ENCODE results near the gene SRXN1.

Gene SRXN1

GRCh38 chr20:658202-658601, 5.2 kb upstream of the SRXN1 start:
- no peaks in the 10 kb centered on the region for H3K9me3 Mint-ChIP-seq
- DNase-seq (no peak), ATAC-seq (replicated peaks) (no peak)
- peaks cover 2% of the 10 kb centered on the region for H3K36me3 Mint-ChIP-seq (ENCODE audit: insufficient read depth)
- H3K27me3 Mint-ChIP-seq = peaks cover 38 to 55% of the 10 kb centered on the region in 2 donors
- H3K27ac Mint-ChIP-seq = no peak overlapping the region
- peaks cover 15 to 18% of the 10 kb centered on the region in 2 donors for H3K4me1 Mint-ChIP-seq (ENCODE audit: low read depth in 2 of 2)
- no peak overlapping the region for H3K4me3 Mint-ChIP-seq

- Mint-ChIP-seq H3K4me1 (ENCODE audit: low read depth in 2 of 2) (peaks cover 20 to 28% of the 10 kb centered on the region in 2 donors), H3K27me3 (peaks cover 18 to 32% of the 10 kb centered on the region in 2 donors)
- no peak for DNase-seq
Observed at GRCh38 chr20:655726-656624, 3.0 kb upstream of the SRXN1 start.

GRCh38 chr20:654417-654750, 1.4 kb upstream of the SRXN1 start:
- Mint-ChIP-seq H3K4me3 (peak overlapping the region; percentile 75 to 85), H3K36me3 (ENCODE audit: insufficient read depth) (peaks cover 6% of the 10 kb centered on the region), H3K4me1 (ENCODE audit: low read depth in 2 of 2) (peaks cover 31 to 39% of the 10 kb centered on the region in 2 donors), H3K27ac (no peak overlapping the region), H3K27me3 (peaks cover 11 to 16% of the 10 kb centered on the region in 2 donors), H3K9me3 (no peaks in the 10 kb centered on the region)
- no peak for DNase-seq
- ATAC-seq (replicated peaks) = no peak

More at GRCh38 chr20:655726-656624, 3.0 kb upstream of the SRXN1 start:
- ATAC-seq (replicated peaks) = no peak
- Mint-ChIP-seq H3K4me3 (no peak overlapping the region), H3K27ac (no peak overlapping the region), H3K9me3 (no peaks in the 10 kb centered on the region), H3K36me3 (ENCODE audit: insufficient read depth) (peaks cover 6% of the 10 kb centered on the region)

- Mint-ChIP-seq H3K27me3 (peaks cover 11% of the 10 kb centered on the region in 2 donors), H3K9me3 (no peaks in the 10 kb centered on the region), H3K4me1 (ENCODE audit: low read depth in 2 of 2) (peaks cover 31 to 43% of the 10 kb centered on the region in 2 donors), H3K4me3 (peak overlapping the region; percentile 75 to 85), H3K27ac (peak overlapping the region; percentile 19 to 89), H3K36me3 (ENCODE audit: insufficient read depth) (peaks cover 6% of the 10 kb centered on the region)
- no peak for ATAC-seq (replicated peaks)
- peak in 1 of 3 experiments; percentile 6 for DNase-seq
Observed at GRCh38 chr20:653590-654416, 803 bp upstream of the SRXN1 start.

- peaks cover 8% of the 10 kb centered on the region for H3K36me3 Mint-ChIP-seq (ENCODE audit: insufficient read depth)
- peaks cover 31 to 44% of the 10 kb centered on the region in 2 donors for H3K4me1 Mint-ChIP-seq (ENCODE audit: low read depth in 2 of 2)
- H3K27me3 Mint-ChIP-seq = peaks cover 0 to 4% of the 10 kb centered on the region in 2 donors
- no peak for DNase-seq
- peak overlapping the region; percentile 66 to 85 for H3K4me3 Mint-ChIP-seq
- no peak for ATAC-seq (replicated peaks)
- no peaks in the 10 kb centered on the region for H3K9me3 Mint-ChIP-seq
- H3K27ac Mint-ChIP-seq = peak overlapping the region; percentile 51 to 81
Observed at GRCh38 chr20:652615-653109, 338 bp downstream of the SRXN1 start.

- H3K36me3 Mint-ChIP-seq (ENCODE audit: insufficient read depth) = peaks cover 8% of the 10 kb centered on the region
- H3K27ac Mint-ChIP-seq = peak overlapping the region; percentile 51 to 81
- peaks cover 31 to 44% of the 10 kb centered on the region in 2 donors for H3K4me1 Mint-ChIP-seq (ENCODE audit: low read depth in 2 of 2)
- ATAC-seq (replicated peaks) = no peak
- H3K9me3 Mint-ChIP-seq = no peaks in the 10 kb centered on the region
- H3K4me3 Mint-ChIP-seq = peak overlapping the region; percentile 66 to 85
- H3K27me3 Mint-ChIP-seq = no peaks in the 10 kb centered on the region
- no peak for DNase-seq
Observed at GRCh38 chr20:651713-652614, 1.0 kb downstream of the SRXN1 start.

GRCh38 chr20:650954-651353, 2.0 kb downstream of the SRXN1 start:
- DNase-seq (no peak), ATAC-seq (replicated peaks) (no peak)
- peaks cover 8% of the 10 kb centered on the region for H3K36me3 Mint-ChIP-seq (ENCODE audit: insufficient read depth)
- H3K27ac Mint-ChIP-seq = peak overlapping the region in 1 of 2 donors; percentile 81
- peak overlapping the region; percentile 66 to 85 for H3K4me3 Mint-ChIP-seq
- no peaks in the 10 kb centered on the region for H3K27me3 Mint-ChIP-seq
- no peaks in the 10 kb centered on the region for H3K9me3 Mint-ChIP-seq
- peaks cover 32 to 45% of the 10 kb centered on the region in 2 donors for H3K4me1 Mint-ChIP-seq (ENCODE audit: low read depth in 2 of 2)

GRCh38 chr20:650281-650680, 2.7 kb downstream of the SRXN1 start:
- peaks cover 38 to 50% of the 10 kb centered on the region in 2 donors for H3K4me1 Mint-ChIP-seq (ENCODE audit: low read depth in 2 of 2)
- H3K27ac Mint-ChIP-seq = peak overlapping the region in 1 of 2 donors; percentile 18
- ATAC-seq (replicated peaks) (no peak), DNase-seq (no peak)
- H3K4me3 Mint-ChIP-seq = peak overlapping the region in 1 of 2 donors; percentile 52
- peaks cover 8% of the 10 kb centered on the region for H3K36me3 Mint-ChIP-seq (ENCODE audit: insufficient read depth)
- no peaks in the 10 kb centered on the region for H3K9me3 Mint-ChIP-seq
- no peaks in the 10 kb centered on the region for H3K27me3 Mint-ChIP-seq

- H3K27ac Mint-ChIP-seq = no peak overlapping the region
Observed at GRCh38 chr20:647479-648019, 5.5 kb downstream of the SRXN1 start.

GRCh38 chr20:646868-647233, 6.1 kb downstream of the SRXN1 start:
- H3K4me3 Mint-ChIP-seq = no peak overlapping the region
- ATAC-seq (replicated peaks) = no peak
- peaks cover 8 to 15% of the 10 kb centered on the region in 2 donors for H3K27me3 Mint-ChIP-seq
- no peaks in the 10 kb centered on the region for H3K9me3 Mint-ChIP-seq
- no peak for DNase-seq
- no peak overlapping the region for H3K27ac Mint-ChIP-seq
- H3K4me1 Mint-ChIP-seq (ENCODE audit: low read depth in 2 of 2) = peaks cover 27 to 31% of the 10 kb centered on the region in 2 donors
- H3K36me3 Mint-ChIP-seq (ENCODE audit: insufficient read depth) = peaks cover 6% of the 10 kb centered on the region

More at GRCh38 chr20:647479-648019, 5.5 kb downstream of the SRXN1 start:
- H3K36me3 Mint-ChIP-seq (ENCODE audit: insufficient read depth) = peaks cover 8% of the 10 kb centered on the region
- peaks cover 8 to 15% of the 10 kb centered on the region in 2 donors for H3K27me3 Mint-ChIP-seq
- H3K4me3 Mint-ChIP-seq = no peak overlapping the region
- no peaks in the 10 kb centered on the region for H3K9me3 Mint-ChIP-seq
- ATAC-seq (replicated peaks) = no peak
- no peak for DNase-seq
- H3K4me1 Mint-ChIP-seq (ENCODE audit: low read depth in 2 of 2) = peaks cover 33 to 38% of the 10 kb centered on the region in 2 donors

- Mint-ChIP-seq H3K36me3 (ENCODE audit: insufficient read depth) (peaks cover 3% of the 10 kb centered on the region), H3K9me3 (no peaks in the 10 kb centered on the region), H3K4me1 (ENCODE audit: low read depth in 2 of 2) (peaks cover 25% of the 10 kb centered on the region in 2 donors), H3K27ac (no peak overlapping the region), H3K4me3 (no peak overlapping the region), H3K27me3 (peaks cover 10 to 15% of the 10 kb centered on the region in 2 donors)
- ATAC-seq (replicated peaks) (no peak), DNase-seq (no peak)
Observed at GRCh38 chr20:646107-646867, 6.7 kb downstream of the SRXN1 start.
